HepG2 (cell line): Measurements from ENCODE around the gene COL2A1. TPM values are rescaled to one million over a fixed set of nuclear protein-coding genes. Genes with fewer than 3 reads are reported as not detected.
A peak's percentile ranks its signal among the peaks of the same experiment; 100 is the strongest.

Experiments used
- ATAC-seq: fragments of 200-7000 bp; cut with Tn5 transposase; 3 replicates; pipeline ENCODE4 v1.9.1; 2020; ENCODE audit warnings: mild to moderate bottlenecking, moderate library complexity
- BruUV-seq: library from RNA; stranded (reverse); fragments of 400-500 nt; replicated peaks from 2 replicates; lab custom pipeline; 2021; lab: Mats Ljungman, UMichigan
- CTCF ChIA-PET: fragments of 300-600 bp; formaldehyde crosslinking; extraction: SDS; loops from one replicate; lab custom pipeline; 2021; ENCODE audit warnings: low total read pairs, inconsistent platforms, low intra/inter-chr PET ratio; lab: Yijun Ruan, JAX
- POLR2A ChIA-PET: fragments of 350-600 bp; sonication (Branson Sonifier 250); formaldehyde crosslinking; loops from one replicate; lab custom pipeline; 2020; ENCODE audit warnings: antibody characterized with exemption, inconsistent platforms; lab: Yijun Ruan, JAX
- DNase-seq: peaks from one replicate; pipeline ENCODE4 v3.0.0-alpha.2; 2015; ENCODE audit warnings: low spot score
- FAIRE-seq: peaks from 3 replicates; lab custom pipeline; 2011; peaks lifted over from hg19 to GRCh38; lab: Jason Lieb, UNC
- H2AFZ ChIP-seq: one replicate; pipeline ENCODE4 v1.6.1; 2011; ENCODE audit warnings: low read length, inconsistent platforms
- H3K27ac ChIP-seq: fragments of 300-600 bp; 3 replicates; pipeline ENCODE4 v1.8.0; 2011; ENCODE audit warnings: mixed run types, mild to moderate bottlenecking, mixed read lengths, low read length, inconsistent platforms; ENCODE audit not compliant: insufficient read depth; ENCODE audit errors: extremely low read length
- H3K27me3 ChIP-seq, 2 experiments: fragments of 200-600 bp in 1 of 2; 2 replicates in 1 of 2; 3 replicates in 1 of 2; pipeline versions ENCODE4 v1.6.0 to v1.8.0; 2011; ENCODE audit warnings: low read length in 2 of 2, mild to moderate bottlenecking in 2 of 2, moderate library complexity in 2 of 2, inconsistent platforms in 1 of 2; ENCODE audit not compliant: insufficient read depth in 2 of 2, control insufficient read depth in 1 of 2
- H3K36me3 ChIP-seq, 2 experiments: fragments of 200-600 bp in 1 of 2; replicated peaks in 1 of 2; 2 replicates in 1 of 2; 3 replicates in 1 of 2; pipeline versions ENCODE4 v1.5.1 to v1.8.0; 2011; ENCODE audit warnings: low read length in 2 of 2, inconsistent platforms in 1 of 2; ENCODE audit not compliant: insufficient read depth in 2 of 2, control insufficient read depth in 1 of 2
- H3K4me1 ChIP-seq: 2 replicates; pipeline ENCODE4 v1.5.1; 2012; ENCODE audit warnings: low read length, inconsistent platforms; ENCODE audit not compliant: insufficient read depth
- H3K4me2 ChIP-seq: 2 replicates; pipeline ENCODE4 v1.6.0; 2011; ENCODE audit warnings: low read depth, low read length, inconsistent platforms
- H3K4me3 ChIP-seq, 3 experiments: fragments of 200-600 bp in 1 of 3; sonication (generic), shearing (Covaris generic) in 1 of 3; replicated peaks in 1 of 3; 2 replicates each; pipeline ENCODE4 v1.5.1; 2011 to 2016; ENCODE audit warnings: low read length in 3 of 3, inconsistent platforms in 2 of 3, low read depth in 2 of 3, mild to moderate bottlenecking in 2 of 3, control low read depth in 1 of 3, mixed read lengths in 1 of 3; ENCODE audit not compliant: insufficient read depth in 1 of 3
- H3K79me2 ChIP-seq: one replicate; pipeline ENCODE4 v1.6.1; 2011; ENCODE audit warnings: low read length, inconsistent platforms; ENCODE audit not compliant: insufficient read depth
- H3K9ac ChIP-seq: 2 replicates; pipeline ENCODE4 v1.6.0; 2011; ENCODE audit warnings: mild to moderate bottlenecking, low read depth, low read length, inconsistent platforms; ENCODE audit not compliant: insufficient read depth
- H3K9me3 ChIP-seq: 2 replicates; pipeline ENCODE4 v1.5.1; 2012; ENCODE audit warnings: mild to moderate bottlenecking, low read length
- H4K20me1 ChIP-seq: 2 replicates; pipeline ENCODE4 v1.6.0; 2011; ENCODE audit warnings: inconsistent platforms, mild to moderate bottlenecking, low read length, moderate library complexity; ENCODE audit not compliant: insufficient read depth
- AGO2 ChIP-seq: fragments of 200-400 bp; formaldehyde crosslinking; optimal IDR thresholded peaks from 2 replicates; pipeline ENCODE3; 2017; ENCODE audit warnings: mild to moderate bottlenecking, low read depth, low read length, moderate library complexity
- AKAP8 ChIP-seq: sonication (generic); formaldehyde crosslinking; IDR thresholded peaks from 2 replicates; pipeline ENCODE4 v1.5.1; 2020; ENCODE audit warnings: mild to moderate bottlenecking, missing genetic modification reagents
- SIX4 ChIP-seq: sonication (generic); formaldehyde crosslinking; IDR thresholded peaks from 2 replicates; pipeline ENCODE4 v1.4.0; 2020; ENCODE audit warnings: missing genetic modification reagents
- STAG1 ChIP-seq: sonication (generic); formaldehyde crosslinking; IDR thresholded peaks from 2 replicates; pipeline ENCODE4 v1.4.0; 2020; ENCODE audit warnings: missing genetic modification reagents
- ZNF629 ChIP-seq: sonication (generic); formaldehyde crosslinking; conservative IDR thresholded peaks from 2 replicates; pipeline ENCODE4 v1.5.0; 2020; ENCODE audit warnings: missing genetic modification reagents
- WGBS: methylation state at CpG from one replicate; pipeline ENCODE4 v1.1.6; 2017; ENCODE audit warnings: low lambda C conversion rate; 5-methylcytosine and 5-hydroxymethylcytosine counted together
- in situ Hi-C: cut with HindIII; loops from 2 replicates; pipeline ENCODE4 v1.10.0; 2017; ENCODE audit warnings: low pct_unique_long_range_greater_than_20kb; ENCODE audit not compliant: extremely low pct_ligation_motif_present
- intact Hi-C: fragments of 100-400 bp; cut with micrococcal nuclease; formaldehyde crosslinking; loops from one replicate; pipeline ENCODE4 v1.10.0; 2022; ENCODE audit not compliant: unreplicated experiment
- polyA plus RNA-seq, 8 experiments: library from polyadenylated mRNA; depleted of rRNA in 3 of 8; stranded (reverse) in 7 of 8; unstranded in 1 of 8; fragments of >200 nt; fragmentation: Illumina TruSeq in 4 of 8; extraction: Trizol in 4 of 8; gene quantifications; 2 replicates each; pipeline versions ENCODE4 v1.2.1 to v1.2.3, GENCODE V29; 2011 to 2016; ENCODE audit warnings: low read depth in 4 of 8, missing spikeins in 1 of 8, mixed read lengths in 1 of 8; ENCODE audit not compliant: insufficient read depth in 1 of 8
- total RNA-seq, 5 experiments: library from RNA; depleted of rRNA; stranded (reverse); fragments of >200 nt; fragmentation: Illumina TruSeq; extraction: Trizol; gene quantifications; 2 replicates each; pipeline ENCODE4 v1.2.3, GENCODE V29; 2016; ENCODE audit warnings: low read depth in 1 of 5

COL2A1 gene
- total and polyA plus RNA-seq, 2 of the 13 experiments (the other 11 are each of a cell fraction or from before 2014, with no cell fraction given), result 7.4 to 38.3 TPM

- H4K20me1 ChIP-seq, result no peaks in the 10 kb centered on the region
- no peak overlapping the region for H3K4me3 ChIP-seq
- ChIA-PET POLR2A (no interaction called here), CTCF (no interaction called here)
- DNase-seq (no peak), FAIRE-seq (no peak), ATAC-seq (no peak)
- peaks cover 13% of the 10 kb centered on the region for H3K4me1 ChIP-seq
- H3K36me3 ChIP-seq, result no peaks in the 10 kb centered on the region
- no peaks in the 10 kb centered on the region for H3K9me3 ChIP-seq
- H3K79me2 ChIP-seq, result no peaks in the 10 kb centered on the region
- intact Hi-C loops (no loop called here), in situ Hi-C loops (no loop called here)
- 57% methylated on average over 2 of the region's 11 CpGs for WGBS
- H3K9ac ChIP-seq, result no peak overlapping the region
- H3K4me2 ChIP-seq, result no peak overlapping the region
- BruUV-seq, result no TSS peak
- H3K27ac ChIP-seq, result no peak overlapping the region
- no peak overlapping the region for H2AFZ ChIP-seq
- 0 out of 5 replicates have a peak, but pooled peaks cover 0 to 4% of the 10 kb centered on the region in 2 experiments for H3K27me3 ChIP-seq
- TF ChIP-seq ZNF629 (no peak), AGO2 (peak; percentile 48)
Measured at GRCh38 chr12:47979686-47980085, 24.6 kb downstream of the COL2A1 start.

- ATAC-seq (peak; percentile 42), DNase-seq (no peak), FAIRE-seq (no peak)
- Histone ChIP-seq H2AFZ (no peak overlapping the region), H3K9me3 (no peaks in the 10 kb centered on the region), H3K4me3 (no peak overlapping the region), H4K20me1 (no peaks in the 10 kb centered on the region), H3K9ac (no peak overlapping the region), H3K27ac (no peak overlapping the region), H3K4me2 (no peak overlapping the region), H3K27me3 (0 out of 5 replicates have a peak, but pooled peaks cover 0 to 4% of the 10 kb centered on the region in 2 experiments), H3K4me1 (peaks cover 13% of the 10 kb centered on the region)
- in situ Hi-C loops, result no loop called here
- intact Hi-C loops, result no loop called here
- ChIA-PET CTCF (no interaction called here), POLR2A (no interaction called here)
- 81% methylated on average over 4 of the region's 5 CpGs for WGBS
- BruUV-seq, result no TSS peak
- TF ChIP-seq SIX4 (CRISPR knock-in tag), result no peak
- TF ChIP-seq AKAP8 (CRISPR knock-in tag), result no peak
- 0 out of 2 replicates have a peak, but pooled peaks have one; percentile 6 for TF ChIP-seq STAG1 (CRISPR knock-in tag)
- TF ChIP-seq, all 625 proteins: peak for 1
- no peaks in the 10 kb centered on the region for H3K36me3 ChIP-seq
- no peaks in the 10 kb centered on the region for H3K79me2 ChIP-seq
Measured at GRCh38 chr12:47979166-47979565, 25.1 kb downstream of the COL2A1 start.
